HG02970 (cell line): Measurements from ENCODE around the gene ZCCHC17.

ENCODE experiments used
- ATAC-seq: cut with Tn5 transposase; IDR thresholded peaks from one replicate; pipeline ENCODE4 v1.9.1; 2021; ENCODE audit warnings: mild to moderate bottlenecking, moderate library complexity, moderate number of reproducible peaks; ENCODE audit not compliant: unreplicated experiment, low FRiP score

ZCCHC17 gene

DNA sequence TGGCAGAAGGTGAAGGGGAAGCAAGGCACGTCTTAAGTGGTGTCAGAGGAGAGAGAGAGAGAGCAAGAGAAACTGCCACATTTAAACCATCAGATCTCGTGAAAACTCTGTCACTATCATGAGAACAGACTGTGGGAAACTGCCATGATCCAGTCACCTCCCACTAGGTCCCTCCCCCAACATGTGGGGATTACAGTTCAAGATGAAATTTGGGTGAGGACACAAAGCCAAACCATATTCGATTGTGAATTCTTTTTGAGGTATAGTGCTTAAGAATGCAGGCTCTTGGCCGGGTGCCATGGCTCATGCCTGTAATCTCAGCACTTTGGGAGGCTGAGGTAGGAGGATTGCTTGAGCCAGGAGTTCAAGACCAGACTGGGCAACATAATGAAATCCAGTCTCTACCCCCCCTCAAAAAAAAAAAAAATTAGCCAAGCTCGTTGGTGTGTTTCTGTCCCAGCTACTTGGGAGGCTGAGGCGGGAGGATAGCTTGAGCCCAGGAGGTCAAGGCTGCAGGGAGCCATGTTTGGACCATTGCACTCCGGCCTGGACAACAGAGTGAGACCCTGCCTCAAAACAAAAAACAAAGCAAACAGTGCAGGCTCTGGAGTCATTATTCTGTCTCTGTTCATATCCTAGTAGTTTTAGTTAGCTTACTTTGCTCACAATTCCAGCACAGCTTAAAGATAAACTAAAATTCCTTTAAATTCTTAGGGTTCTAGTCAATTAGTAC lies 6.0 kb downstream of the ZCCHC17 start:
- no peak for ATAC-seq

DNA sequence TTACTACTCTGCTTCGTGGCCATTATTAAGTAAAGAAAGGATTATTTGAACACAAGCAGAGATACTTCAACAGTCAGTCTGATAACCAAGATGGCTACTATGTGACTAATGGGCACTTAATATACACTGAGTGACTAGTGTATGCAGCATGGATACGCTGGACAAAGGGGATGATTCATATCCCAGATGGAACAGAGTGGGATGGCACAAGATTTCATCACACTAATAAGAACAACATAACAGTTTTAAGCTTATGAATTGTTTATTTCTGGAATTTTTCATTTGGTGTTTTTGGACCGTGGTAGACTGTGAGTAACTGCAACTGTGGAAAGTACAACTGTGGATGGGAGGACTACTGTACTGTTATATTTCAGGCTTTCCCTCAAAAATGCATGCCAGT lies 9.4 kb downstream of the ZCCHC17 start:
- ATAC-seq: no peak

DNA sequence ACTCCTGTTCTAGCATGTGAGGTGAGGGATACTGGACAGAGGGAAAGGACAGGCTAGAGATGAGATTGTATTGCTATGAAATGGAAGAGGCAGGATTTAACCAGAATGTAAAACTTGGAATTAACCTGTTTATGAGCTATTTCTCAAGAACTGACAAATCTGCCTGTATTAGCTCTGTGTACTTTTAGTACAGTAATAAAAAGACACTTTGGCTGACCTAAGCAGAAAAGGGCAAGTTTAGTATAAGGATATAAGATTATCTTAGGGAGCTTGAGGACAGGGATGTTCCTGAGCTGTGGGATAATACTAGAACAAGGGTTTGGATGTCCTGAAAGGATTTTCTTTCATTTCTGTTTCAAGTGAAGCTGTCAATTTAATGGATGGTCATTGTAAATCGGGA lies 11.2 kb downstream of the ZCCHC17 start:
- ATAC-seq: no peak

DNA sequence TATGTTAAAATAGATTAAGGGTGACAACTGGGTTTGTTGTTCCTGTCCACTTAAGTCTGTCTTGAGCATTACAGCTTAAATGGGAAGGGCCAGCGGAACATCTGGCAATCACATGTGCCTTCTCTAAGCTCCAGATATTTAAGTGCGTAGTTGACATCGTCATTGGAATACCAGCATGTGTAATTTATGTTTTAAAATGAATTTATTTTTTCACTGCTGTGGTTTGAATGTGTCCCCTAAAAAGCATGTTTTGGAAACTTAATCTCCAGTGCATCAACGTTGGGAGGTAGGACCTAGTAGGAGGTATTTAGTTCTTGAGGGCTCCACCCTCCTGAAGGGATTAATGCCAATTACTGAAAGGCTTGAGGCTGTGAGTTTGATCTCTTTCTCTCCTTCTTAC lies 13.4 kb downstream of the ZCCHC17 start:
- no peak for ATAC-seq

DNA sequence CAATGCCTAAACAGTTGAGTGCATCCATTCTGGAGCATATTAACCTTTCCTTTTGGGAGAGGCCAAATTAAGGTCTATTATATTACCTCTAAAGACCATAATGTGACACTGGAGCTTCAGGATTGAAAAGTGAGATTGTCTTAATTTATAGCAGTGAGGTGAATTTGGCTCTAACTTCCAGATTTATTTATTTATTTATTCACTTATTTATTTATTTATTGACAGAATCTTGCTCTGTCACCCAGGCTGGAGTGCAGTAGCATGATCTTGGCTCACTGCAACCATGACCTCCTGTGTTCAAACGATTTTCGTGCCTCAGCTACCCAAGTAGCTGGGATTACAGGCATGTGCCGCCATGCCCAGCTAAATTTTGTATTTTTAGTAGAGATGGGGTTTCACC lies 19.1 kb downstream of the ZCCHC17 start:
- no peak for ATAC-seq

DNA sequence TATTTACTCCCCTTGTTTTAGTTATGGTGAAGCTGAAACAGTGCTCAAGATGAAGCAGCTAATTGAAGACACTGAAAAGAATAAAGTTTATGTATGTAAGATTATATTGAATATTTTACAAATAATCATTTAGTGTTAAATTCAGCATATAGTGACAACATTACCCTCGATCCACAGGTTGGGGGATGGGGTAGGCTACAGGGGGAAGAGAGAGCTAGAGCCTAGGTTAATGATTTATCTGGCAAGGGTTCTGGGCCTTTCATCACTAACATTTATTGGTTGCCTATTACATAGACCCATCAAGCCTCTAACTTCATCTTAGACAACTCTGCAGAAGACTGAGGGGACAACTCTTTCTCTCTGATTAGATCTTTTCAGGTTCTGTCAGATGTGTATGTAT lies 21.3 kb downstream of the ZCCHC17 start:
- no peak for ATAC-seq

DNA sequence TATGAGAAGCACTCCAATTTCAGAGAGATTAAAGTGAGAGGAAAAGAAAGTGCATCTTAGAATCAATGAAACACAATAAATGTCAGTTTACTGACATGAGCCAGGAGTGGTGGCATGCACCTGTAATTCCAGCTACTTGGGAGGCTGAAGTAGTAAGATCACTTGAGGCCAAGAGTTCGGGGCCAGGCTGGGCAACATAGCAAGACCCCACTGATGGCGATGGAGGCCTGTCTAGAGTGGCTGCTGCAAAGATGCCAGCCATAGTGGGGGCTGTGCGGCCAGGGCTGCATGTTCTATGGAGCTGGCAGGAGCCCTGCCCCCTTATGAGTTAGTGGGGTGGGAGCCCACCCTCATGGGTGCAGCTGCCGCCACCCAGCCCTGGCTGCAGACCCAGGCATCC lies 27.3 kb downstream of the ZCCHC17 start:
- ATAC-seq: no peak

DNA sequence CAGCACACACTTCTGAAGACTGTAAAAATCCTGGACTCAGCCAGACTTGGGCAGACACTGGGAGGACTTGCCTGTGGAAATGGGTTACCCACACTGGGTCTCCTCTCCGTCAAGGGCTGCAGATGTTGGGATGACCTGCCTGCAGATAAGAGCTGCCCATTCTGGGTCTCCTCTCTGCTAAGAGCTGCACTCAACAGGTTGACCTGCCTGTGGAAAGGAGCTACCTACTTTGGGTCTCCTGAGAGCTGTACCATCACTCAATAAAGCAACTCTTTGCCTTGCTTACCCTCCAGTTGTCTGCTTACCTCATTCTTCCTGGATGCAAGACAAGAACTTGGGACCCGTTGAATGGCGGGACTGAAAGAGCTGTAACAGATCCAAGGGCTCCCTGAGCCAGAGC lies 28.2 kb downstream of the ZCCHC17 start:
- ATAC-seq: no peak

DNA sequence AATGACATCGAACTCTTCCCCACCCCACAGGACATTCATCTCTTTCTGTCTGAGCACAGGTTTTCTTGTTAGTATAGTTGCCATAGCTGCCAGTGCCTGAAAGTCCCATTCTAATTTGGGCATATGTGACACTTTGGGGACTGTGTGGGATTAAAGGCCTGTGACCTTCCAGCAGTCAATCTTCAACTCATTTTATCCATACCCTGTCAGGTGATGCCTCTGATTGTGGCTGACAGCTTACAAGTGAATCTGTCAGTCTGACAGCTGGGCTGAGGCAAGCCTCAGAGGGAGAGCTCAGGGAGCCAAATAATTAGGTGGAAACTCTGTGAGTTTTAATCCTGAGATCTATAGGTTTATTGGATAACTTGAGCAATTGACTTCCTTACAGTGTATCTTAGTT lies 29.6 kb downstream of the ZCCHC17 start:
- ATAC-seq: no peak

DNA sequence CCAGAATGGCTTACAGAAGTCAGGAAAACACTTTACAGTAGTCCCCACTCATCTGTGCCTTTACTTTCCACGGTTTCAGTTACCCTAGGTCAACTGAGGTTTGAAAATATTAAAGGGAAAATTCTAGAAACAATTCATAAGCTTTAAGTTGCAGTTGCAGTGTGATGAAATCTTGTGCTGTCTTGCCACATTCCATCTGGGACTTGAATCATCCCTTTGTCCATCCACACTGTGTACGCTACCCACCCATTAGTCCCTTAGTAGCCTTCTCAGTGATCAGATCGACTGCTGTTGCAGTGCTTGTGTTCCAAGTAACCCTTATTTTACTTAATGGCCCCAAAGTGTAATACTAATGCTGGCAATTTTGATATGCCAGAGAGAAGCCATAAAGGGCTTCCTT lies 30.5 kb downstream of the ZCCHC17 start:
- ATAC-seq: no peak

DNA sequence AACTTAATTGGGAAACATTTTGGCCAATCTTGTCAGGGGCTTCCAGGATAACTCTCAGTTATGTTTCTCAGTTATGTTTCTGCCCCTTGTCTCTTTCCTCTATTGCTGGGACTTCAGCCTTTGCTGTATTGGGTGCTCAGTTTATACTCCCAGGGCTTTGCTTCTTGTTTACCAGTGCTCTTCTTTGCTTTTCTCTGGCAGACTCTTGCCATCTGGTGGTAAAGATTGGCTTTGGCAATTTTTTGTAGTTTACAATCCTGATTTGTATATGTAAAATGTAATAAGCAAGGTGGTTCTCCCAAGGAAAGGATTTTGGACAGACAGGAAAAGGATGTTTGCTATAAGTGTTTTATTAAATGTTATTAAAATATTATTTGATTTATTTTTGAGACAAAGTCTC lies 38.2 kb downstream of the ZCCHC17 start:
- ATAC-seq: no peak

DNA sequence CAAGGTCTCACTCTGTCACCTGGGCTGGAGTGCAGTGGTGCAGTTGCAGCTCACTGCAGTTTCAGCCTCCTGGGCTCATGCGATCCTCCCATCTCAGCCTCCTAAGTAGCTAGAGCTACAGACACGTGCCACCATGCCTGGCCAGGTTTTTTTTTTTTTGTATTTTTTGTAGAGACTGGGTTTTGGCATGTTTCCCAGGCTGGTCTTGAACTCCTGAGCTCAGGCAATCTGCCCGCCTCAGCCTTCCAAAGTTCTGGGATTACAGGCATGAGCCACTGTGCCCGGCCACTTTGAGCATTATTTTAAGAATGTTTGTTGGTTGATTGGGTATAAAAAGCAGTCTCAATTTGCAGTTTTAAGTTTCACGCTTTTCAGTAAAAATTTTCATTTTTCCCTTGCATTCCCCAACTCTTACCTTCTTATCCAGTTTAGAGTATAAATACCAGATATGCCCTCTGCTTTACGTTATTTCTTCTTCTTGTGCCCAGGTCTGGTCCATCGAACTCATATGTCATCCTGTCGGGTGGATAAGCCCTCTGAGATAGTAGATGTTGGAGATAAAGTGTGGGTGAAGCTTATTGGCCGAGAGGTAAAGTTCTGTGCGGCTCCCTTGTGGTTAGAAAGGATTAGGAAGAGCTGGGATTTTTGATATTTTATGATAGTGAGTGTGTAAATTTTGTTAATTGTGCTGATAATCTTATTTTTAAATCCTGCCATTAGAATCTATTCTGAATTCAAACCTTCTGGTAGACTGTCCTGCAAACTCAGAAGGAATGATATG lies 40.0 kb downstream of the ZCCHC17 start:
- ATAC-seq: no peak

DNA sequence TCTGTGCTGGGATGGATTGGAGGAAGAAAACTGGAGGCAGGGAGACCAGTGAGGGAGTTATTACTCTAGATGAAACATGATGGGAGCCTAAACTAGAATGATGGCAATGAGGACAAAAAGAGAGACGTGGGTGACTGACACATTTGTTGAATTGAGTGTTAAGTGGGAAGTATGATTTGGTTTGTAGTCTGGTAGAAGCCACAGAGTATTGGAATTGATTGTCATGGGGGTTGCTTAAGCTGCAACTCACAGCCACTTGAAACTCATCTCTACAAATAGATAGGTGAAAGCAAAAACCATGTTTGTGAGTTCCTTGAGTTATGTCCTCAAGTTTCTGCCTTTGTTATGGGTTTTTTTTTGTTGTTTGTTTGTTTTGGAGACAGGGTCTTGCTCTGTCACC lies 47.7 kb downstream of the ZCCHC17 start:
- no peak for ATAC-seq

DNA sequence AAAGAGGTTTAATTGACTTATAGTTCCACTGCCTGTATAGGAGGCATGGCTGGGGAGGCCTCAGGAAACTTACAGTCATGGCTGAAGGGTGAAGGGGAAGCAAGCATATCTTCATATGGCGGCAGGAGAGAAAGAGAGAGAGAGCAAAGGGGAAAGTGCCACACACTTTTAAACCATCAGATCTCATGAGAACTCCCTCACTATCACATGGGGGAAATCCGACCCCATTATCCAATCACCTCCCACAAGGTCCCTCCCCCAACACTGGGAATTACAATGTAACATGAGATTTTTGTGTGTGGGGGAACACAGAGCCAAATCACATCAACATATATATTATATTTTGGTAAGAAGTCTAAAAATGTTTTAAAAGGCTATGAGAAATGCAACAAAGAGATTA lies 48.8 kb downstream of the ZCCHC17 start:
- ATAC-seq: no peak

DNA sequence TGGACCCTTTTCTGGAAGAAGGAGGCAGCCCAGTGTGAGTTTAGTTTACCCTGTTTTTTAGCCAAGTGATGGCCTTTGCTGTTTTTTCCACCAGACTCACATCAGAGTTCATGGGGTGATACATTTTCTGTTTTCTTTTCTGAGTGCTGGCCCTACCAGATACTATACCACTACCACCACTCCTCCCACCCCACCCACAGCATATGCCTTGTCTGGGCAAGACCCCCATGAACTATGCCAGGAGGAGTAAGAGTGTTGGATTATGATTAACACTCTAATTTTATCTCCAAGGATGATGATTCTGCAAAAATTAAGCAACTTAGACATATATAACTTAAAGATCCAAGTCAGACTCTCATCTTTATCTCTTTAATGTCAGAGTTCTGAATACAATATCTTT lies 50.0 kb downstream of the ZCCHC17 start:
- ATAC-seq: no peak

DNA sequence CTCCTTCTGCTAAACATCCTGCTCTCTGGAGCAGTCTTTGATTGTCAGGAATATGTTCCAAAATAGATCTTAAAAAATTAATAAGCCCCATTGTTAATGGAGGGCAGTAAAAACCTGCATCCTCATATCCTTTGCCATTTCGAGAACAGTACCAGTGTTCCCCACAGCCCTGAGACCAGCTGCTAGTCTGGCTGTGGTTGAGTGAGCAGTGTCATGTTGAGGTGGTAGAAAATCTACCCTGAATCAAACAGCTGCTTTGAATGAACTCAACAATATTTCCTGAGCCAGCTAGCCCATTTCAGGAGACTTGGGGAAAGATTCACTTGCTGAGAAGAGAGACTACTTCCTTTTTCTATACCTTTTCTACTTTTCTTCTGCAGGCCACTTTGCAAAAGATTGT lies 51.6 kb downstream of the ZCCHC17 start:
- ATAC-seq: no peak

DNA sequence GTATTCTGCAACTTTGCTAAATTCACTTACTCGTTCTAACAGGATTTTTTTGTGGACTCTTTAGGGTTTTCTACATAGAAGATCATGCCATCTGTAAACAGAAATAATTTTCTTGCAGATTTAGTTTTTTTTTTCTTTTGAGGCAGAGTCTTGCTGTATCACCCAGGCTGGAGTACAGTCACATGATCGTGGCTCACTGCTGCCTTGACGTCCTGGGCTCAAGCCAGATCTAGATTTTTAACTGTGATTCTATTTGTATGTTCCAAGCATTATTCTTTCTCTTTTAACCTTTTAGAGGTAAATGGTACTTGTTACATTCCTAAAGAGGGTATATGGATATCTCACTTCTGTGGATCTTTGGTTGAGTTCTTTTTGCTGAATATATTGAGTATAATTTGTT lies 57.5 kb downstream of the ZCCHC17 start:
- ATAC-seq: no peak

DNA sequence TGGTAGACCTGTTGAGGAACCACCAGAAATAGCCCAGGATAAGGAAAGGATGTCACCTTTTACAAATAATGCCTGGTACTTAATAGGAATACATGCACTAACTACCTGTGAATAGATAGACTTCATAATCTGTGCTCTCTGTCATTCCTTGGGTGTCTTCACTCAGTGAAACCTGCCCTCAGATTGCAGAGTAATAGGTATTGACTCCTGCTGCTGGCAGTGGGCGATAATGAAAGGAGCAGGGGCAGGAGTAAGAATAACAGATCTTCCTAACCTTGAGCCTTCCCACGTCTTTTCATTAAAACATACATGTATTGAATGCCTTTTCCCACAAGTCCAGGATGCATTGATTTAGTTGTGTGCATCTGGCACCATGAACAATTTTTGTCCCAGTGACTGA lies 59.6 kb downstream of the ZCCHC17 start:
- ATAC-seq: no peak

DNA sequence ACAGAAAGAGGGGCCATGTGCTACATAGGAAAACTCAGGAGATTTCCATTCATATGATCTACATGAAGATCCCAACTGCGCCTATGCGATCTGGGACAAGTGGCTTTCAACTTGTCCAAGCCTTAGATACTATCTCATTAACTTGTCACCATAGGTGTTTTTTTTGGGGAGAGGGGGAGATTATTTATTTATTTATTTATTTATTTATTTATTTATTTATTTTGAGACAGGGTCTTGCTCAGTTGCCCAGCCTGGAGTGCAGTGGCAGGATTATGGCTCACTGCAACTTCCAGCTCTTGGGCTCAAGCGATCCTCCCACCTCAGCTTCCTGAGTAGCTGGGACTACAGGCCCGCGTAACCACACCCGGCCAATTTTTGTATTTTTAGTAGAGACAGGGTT lies 64.8 kb downstream of the ZCCHC17 start:
- ATAC-seq: no peak

DNA sequence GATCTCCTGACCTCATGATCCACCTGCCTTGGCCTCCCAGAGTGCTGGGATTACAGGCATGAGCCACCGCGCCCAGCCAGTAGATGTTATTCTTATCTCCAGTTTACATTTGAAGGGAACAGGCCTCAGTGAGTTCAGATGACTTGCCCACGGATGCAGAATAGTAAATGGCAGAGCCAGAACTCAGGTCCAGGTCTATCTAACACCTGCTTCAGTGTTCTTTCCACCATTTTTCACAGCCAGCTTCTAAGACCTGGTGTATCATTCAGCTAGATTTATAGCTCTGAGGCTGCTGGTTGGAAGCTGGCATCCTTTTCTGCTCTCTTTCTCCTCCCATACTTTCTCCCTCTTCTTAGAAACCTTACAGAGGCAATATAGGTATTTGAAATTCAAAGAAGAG lies 65.2 kb downstream of the ZCCHC17 start:
- no peak for ATAC-seq

DNA sequence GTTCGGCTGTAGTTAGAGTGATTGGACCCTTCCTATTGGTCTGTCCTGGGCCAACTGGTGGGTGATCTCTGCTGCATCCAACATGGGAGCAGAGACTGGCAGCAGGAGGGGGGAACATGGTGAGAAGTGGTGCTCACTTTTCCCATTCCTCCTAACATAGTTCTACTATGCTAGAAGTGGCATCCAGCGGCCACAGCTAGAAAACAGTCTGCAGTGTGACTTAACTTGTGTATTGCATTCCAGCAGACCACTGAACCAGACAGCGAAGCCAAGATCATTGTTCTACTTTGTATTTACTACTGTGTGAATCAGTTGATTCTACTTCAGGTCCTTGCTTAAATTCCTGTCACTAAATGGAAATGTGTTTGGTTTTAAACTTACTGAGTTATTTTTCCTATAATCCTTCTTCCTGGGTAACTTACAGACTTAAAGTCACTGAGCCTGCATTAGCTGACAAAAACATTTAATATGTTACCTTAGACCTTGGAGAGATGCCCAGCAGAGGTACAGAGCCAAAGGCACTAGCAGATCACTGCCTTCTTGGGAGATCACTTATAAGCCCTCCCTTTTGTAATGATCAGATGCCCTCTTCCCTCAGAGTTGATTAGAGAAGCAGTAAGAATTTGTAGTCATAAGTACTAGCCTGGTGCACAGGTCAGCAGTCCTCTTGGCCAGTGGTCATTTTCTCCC lies 67.9 kb downstream of the ZCCHC17 start:
- no peak for ATAC-seq

DNA sequence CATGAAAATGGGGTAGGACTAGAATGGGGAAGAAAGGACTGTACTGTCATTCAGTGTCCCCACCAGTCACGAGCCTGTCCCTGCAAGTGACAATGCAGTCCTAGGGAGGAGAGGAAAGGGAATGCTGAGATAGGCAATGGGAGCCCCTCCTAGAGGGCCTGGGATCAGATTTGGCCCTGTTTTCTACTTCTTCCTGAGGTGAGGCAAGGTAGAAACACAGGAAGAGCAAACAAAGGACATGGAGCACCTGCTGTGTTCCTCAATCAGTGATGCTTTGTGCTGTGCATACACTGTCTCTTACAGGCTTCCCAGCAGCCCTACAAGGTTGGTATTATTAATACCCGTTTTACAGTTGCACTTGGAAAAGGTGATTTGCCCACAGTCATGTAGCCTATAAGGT lies 70.0 kb downstream of the ZCCHC17 start:
- no peak for ATAC-seq
